Eye (tissue), 1 donor: Measurements from ENCODE around the gene FRMPD2.
"Not testable (repeated sequence)": the region's sequence is repeated elsewhere in the genome, so short reads cannot be mapped to it uniquely, and the experiment has no call there.

Source experiments
- DNase-seq: peaks from one replicate; pipeline ENCODE4 v3.0.0-alpha.2; 2015

Gene FRMPD2

DNA sequence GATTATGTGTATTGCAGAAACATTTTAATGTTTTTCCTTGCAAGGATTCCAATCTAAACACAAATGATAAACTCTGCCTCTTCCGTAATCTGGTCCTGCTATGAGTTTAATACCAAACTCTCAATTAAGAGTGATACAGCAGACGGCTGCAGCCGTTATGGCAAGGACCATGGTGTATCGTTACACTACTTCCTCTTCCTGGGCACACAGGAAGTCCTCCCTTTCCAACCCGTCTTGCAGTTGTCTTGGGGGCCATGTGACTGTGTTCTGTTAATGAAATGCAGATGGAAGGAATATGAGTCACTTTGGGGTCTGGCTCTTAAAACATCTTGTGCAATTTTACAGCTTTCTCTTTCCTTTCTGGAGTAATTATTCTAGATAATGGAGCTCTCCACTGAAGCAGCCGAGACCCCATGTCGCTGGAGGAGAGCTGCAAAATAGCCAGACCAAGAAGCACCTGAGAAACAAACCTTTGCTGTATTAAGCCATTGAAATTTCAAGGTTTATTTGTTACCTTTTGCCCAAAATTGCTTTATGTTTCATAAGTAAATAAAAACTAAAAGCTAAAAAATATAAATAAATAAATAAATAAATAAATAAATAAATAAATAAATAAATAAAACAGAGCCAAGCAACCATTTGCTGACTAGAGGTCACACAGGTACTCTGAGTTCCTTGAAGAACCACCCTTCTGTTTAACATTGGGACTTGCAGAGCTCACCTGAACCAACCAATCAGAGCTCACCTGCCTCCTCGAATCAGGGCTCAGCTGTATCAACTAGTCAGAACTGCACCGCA is 74.7 kb downstream of the FRMPD2 start:
- DNase-seq, result no peak

DNA sequence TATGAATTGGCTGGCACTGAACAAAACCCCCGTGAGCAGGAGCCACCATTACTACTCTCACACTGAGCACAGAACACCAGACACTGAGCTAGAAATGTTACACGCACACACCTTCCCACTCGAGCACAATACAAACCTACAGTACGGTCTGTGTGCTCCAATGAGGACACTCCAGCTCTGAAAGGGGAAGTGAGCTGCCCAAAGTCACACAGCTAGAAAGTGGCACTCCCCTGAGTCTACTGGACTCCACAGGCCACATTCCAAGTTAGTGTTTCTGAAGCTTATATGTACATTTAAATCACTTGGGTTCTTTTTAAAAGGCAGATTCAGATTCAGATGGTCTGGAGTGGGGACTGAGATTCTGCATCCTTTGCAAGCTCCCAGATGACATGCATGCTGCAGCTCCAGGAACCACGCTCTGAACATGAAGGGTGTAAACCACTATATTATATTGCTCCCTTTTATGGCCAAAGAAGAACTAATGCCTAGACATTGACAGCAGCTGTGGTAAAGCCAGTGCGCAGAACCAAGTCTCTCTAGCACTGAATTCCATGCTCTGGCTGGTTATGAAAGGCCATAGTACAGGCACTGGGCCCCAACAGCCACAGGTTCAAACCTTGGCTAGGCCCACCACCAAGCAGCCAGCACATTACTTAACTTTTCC is 77.1 kb downstream of the FRMPD2 start:
- DNase-seq, result no peak

DNA sequence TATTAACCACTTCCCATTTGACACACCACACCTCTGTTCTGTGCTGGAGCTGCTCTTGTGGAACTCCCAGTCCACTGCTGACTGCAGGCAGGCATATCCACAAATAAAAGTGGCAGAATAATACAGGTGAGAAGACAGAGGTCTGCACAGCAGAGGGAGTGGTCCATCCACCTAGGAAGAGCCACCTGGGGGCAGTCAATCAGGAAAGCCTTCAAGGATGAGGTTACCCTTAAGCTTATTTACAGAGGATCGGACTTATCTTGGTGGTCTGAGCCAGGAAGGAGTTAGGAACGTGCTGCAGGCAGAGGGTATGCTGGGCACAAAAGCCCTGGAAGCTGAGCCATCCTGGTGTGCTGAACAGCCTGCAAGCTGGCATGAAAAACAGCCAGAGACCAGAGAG is 78.7 kb downstream of the FRMPD2 start:
- no peak for DNase-seq

DNA sequence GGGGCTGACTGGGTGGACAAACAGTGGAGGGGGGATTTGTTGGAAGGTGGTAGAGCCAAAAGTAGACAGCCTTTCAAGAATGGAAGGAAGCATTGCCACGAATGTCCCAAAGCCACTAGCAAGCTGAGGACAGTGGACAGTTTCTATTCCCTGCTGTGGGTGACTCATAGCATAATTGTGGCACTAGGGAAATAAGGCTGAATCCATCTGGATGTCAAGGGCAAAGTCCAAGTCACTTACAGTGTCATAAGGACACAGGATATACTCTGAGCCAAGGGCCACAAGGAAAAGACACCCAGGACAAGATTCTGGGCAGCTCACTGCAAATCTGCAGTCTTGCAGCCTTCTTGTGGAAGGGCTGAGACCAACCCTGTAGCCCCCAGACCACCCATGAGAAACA is 79.7 kb downstream of the FRMPD2 start:
- DNase-seq, result no peak

DNA sequence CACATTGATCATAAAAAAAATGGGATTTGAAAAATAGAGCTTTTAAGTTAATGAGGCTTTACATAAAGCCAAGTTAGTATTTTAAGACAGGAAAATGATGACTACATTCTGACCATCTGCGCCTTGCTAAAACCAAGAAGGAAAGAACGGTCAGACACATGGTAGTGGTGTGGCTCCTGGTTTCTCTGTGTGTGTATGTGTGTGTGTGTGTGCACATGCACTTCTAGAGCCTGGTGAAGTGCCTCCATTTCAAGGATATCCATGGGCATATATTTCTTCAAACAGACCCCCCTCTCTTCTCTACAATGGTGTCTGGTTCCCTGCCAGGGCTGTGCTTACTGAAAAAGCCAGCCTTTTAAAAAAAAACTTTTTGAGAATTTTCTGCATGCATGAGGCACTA is 80.9 kb downstream of the FRMPD2 start:
- no peak for DNase-seq

DNA sequence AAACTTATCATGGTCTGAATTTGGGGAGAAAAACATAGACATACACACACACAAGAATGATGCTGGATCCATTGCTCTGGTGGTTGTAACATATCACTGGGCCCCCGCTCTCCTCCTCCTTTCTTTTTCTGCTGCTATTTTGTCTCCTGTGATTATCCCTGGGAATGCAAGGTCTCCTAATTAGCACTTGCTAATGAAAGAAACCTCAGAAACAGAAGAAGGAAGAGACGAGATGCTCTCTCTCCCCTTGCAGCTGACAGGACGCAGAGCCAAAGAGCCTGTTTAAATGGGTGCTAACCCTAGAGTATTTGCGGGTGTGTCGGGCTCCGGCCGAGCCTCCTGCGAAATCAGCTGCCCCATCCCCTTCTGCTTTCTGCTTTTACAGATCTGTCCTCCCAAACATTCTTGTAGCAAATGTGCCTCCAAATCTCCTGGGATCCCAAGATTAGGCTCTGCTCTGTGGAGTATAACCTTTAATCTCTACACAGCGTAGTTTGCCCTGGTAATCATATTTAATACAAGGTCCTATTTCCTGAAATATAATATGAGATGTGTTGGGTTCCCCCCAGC is 81.5 kb downstream of the FRMPD2 start:
- DNase-seq, result no peak

DNA sequence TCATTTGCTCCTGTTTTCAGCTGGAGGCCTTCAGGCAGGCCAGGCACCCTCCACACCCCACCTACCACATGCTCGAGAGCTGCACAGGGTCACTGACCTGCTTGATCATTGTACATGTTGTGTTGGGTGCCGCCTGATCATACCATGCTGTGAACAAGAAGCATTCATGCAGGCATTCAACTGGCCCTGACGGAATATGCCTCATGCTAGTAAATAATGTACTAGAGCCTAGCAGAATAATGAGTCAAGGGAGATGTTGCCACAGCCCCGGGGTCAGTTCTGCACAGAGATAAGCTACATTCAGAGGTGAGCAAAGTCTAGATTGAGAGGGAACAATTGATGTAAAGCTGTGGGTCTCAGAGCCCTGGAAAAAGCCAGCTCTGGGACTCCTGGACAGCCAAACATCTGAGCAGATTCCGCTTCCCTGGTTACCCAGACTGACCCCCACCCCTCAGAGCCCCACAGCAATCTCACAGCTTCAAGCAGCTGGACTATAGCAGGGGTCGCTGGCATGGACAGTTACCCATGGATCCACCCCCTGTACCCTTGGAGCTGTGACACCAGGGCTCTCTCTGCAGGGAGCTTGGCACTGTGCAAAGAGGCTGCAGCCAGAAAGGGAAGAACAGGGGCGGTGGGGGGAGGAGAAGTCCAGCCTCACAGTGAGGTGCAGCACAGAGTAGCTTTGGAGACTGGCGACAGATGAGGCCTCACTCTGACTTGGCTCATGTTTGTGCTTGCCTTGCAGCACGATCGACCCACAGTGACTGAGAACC is 86.6 kb downstream of the FRMPD2 start:
- peak; percentile 62 for DNase-seq

DNA sequence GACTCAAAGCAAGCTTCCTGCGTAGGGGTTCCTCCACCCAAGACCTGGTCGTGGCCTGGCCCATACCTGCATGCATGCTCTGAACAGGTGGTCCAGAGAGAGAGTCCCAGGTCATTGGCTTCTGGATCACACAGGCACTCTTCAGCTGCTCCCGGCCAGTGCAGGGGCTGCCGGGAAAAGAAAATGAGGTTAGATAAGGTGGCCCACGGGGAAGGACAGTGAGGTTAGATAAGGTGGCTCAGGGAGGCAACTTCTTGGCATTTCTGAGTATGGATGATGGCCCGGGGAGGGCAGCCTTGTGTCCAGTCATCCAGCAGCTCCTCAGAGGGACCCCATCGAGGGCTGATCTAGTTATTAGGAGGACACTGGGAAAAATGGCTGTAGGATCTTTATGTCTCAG is 87.4 kb downstream of the FRMPD2 start:
- no peak for DNase-seq

DNA sequence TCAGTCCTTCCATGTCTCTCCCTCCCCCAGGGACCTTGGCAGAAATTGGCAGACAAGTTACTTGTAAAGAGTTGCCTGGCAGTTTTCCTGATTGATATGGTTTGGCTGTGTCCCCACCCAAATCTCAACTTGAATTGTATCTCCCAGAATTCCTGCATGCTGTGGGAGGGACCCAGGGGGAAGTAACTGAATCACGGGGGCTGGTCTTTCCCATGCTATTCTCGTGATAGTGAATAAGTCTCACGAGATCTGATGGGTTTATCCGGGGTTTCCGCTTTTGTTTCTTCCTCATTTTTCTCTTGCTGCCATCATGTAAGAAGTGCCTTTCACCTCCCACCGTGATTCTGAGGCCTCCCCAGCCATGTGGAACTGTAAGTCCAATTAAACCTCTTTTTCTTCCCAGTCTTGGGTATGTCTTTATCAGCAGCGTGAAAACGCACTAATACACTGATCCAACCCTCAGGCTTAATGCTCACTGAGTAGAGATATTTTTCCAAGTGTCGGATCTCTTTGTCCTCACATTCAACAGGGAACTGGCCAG is 88.2 kb downstream of the FRMPD2 start:
- not testable (repeated sequence) for DNase-seq

DNA sequence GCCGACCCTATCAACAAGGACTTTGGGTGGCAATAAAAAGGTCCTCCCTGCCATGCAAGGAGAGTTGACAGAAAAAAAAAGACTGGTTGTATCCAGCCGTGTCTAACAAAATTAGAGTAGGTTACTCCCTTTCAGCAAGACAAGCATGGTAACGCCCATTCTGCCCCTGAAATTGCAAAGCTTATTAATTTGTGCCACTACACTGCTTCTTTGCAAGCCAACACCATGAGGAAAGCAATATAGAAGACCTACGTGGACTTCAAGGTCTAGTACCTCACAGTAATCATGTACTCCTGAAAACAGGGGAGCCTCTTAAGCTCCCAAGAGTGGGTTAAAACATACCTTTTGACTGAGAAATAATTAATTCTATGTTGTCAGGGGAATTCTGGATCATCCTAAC is 90.3 kb downstream of the FRMPD2 start:
- peak; percentile 67 for DNase-seq

DNA sequence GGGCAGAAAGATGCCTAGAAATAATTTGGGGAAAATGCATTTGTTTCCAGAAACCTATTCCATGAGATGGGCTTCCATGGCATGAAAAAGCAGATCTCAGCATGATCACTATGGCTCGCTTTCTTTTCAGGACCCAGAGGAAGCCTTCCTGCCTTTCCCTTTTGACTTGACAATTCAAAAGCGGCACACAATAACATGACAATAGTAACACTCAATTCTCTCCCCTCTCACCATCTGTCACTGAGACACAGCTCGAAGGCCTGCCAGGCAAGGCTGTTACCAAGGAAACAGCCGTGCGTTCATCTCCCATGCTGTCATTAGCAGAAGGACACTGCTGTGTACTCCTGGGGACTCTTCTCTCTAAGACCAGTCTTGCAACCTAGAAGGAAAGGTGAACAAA is 101.8 kb downstream of the FRMPD2 start:
- DNase-seq, result peak; percentile 50

DNA sequence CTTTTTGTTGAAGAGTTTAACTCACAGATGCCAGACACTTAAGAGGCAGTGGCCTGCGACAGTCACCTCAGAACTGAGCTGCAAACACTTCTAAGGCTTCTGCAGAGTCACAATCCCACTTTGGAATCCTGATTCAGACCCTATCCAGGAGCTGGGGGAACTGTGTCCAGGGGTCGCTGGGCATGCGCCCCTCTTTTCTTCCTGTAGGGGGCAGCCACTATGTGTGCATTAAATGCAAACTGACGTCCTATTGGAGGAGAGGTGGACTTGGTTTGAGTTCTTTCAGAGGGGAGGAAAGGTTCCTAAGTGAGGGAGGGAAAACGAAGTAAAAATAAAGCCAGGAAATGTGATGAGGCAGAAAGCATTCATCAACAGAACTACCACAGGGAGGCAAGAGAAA is 113.8 kb downstream of the FRMPD2 start:
- not testable (repeated sequence) for DNase-seq

DNA sequence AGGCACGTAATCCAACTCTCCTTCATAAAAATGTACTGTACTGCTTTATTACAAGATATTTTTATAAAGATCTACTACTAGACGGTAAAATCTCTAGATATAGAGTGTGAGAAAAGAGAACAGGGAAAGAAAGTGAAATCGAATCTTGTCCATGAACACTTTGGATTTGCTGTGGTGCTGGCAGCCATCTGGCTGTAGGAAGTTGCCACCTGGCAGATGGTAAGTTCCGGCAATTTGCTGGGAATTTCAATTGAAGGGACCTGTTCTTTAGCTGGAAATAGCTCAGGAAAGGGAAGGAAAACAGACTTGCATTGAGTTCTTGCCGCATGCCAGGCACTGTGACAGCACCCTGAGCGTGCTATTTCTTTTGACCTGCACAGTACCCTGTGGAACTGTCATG is 114.3 kb downstream of the FRMPD2 start:
- DNase-seq, result not testable (repeated sequence)

DNA sequence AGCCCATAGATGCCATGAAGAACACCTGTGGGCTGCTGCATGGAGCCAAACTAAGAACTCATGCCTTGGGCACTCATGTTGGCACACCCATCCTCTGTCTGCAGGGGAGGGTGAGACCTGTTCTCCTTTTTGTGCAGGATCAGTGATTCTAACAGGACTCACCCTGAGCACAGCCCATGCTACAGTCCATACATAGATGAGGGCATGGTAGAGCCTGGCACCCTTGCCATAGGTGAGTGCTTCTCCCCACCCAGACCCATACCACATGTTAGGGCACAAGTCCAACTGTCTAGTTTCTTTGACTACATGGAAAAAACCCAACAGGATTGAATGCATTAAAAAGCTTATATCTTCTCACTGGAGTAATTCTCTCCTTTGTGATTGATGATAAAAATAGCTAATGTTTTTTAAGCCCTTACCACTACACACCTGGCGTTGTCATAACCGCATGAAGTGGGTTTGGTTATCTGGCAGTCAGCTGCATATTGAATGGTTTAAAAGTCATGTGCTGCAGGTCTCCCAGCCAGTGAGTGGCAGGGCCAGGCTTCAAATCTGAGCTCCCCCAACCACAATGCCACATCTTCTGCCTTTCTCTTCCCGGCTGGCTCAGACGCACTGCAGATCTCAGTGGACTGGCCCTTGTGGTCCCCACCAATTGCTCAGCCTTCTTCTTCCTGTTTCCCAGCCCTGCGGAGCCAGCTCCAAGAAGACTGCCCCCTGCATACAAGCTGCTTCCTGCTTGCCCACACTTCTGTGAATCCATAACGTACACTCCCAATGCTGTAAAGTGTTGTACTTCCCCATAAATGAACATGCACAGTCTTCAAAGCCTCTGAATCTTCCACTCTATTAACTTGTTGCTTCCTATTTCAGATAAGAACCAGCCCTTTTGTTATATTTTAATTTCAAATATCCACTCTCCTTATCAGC is 120.0 kb downstream of the FRMPD2 start:
- DNase-seq, result not testable (repeated sequence)

DNA sequence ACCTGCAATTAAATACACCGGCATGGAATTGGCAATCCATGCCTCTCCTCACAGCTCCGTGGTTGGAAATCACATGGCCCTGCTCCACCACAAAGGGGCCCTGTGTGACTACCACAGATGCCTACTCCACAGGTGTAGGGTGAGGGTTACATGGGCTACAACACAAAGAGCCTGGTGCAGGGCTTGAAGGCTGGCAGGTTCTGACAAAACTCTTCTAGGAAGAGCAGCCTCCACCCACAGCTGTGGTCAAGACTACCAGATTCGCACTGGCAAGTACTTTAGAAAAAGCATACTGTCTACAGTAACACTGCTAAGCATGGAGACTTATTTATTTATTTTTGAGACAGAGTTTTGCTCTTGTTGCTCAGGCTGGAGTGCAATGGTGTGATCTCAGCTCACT is 126.9 kb downstream of the FRMPD2 start:
- not testable (repeated sequence) for DNase-seq

DNA sequence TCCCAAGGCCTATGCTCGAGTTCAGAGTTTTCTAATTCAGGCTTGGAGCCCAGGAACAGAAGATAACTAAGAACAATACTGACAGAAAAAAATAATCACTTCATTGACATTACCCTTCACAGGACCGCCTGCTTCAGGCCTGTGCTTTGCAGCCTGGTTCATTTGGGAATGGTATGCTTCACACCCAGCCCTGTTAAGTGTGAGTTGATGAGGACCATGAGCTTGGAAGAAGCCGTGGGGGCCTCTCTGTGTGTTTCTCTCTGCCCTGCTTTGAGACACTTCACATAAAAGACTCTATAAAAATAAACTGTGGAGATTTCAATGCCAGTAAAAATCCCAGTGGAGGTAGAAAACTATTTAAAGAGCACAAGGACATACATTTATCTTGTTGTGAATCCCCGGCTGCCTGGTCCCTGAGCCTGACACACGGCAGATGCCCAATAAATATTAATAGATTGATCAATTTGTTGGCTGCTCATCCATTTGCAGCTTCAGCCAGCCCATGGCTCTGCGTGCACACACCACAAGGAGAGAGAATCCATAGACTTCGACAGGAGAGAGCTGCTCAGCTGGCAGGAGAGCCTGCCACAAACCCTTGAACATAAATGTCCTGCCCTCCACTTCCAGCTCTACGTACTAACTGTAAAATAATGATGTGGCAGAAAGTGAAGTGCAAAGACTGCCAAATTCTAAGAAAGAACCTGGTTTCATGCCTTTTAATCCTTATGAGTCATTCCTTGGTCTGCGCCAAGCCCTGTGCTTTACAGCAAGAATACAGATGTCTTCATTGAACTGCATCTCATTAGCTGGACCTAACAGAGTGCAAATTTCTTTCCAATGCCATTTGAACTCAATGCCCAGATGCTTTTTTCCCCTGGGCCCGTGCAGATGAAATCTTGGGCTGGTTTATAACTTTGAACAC is 130.5 kb downstream of the FRMPD2 start:
- DNase-seq, result not testable (repeated sequence)

DNA sequence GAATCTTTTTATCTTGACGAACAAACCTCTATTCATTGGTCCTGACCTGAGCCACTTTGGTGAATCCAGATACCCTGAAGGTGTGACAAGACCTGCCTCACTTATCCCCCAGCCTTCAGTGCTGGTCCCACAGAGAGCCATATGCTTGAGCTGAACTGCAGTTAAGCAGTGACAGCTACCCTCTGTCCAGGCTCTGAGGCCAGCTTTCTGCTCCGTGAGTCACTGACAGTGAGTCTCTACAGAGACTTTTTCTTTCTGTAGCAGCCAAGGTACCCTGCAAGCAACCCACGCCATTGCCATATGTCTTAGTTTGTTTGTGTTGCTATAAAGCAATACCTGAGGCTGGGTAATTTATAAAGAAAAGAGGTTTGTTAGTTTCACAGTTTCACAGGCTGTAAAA is 133.5 kb downstream of the FRMPD2 start:
- DNase-seq, result not testable (repeated sequence)

DNA sequence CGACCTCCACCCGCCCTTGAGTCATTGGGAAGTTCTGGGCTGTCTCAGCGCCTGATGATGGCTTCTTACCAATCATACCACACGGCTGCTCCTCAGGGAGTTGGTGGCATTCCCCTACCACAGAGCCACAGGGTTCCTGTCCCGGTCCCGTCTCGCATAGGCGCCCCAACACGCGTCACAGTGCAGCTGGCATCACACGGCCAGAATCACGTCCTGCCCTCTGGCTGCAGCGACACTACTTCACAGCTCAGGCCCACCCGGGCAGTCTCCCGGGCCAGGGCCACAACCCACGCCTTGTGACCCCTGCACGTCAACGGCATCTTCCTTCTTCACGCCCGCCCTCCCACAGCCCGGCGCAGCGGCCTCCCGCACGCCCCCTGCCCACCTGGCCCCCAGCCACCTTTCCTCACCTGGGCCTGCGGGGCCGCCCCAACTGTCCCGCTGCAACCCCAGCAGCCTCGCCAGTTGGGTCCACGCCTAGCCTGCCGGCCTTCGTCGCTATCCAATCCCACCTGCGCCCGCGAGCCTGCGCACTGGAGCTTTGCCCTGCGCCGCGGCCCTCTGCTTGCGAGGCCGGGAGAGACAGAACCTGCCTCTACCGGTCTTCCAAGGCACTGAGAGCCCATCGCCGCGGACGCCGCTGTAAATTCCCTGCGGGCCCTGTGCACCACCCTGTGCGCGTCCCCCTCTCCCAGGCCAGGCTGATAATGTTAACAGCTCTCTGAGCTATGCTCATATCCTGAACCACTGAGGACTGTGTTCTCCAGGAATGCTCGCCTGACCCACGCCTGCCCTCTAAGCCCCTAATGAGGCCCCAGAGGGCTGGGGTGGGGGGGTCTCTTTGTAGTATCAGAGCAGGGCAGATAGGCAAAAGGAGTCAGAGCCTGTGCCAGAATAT is 134.3 kb downstream of the FRMPD2 start:
- DNase-seq, result peak; percentile 7

DNA sequence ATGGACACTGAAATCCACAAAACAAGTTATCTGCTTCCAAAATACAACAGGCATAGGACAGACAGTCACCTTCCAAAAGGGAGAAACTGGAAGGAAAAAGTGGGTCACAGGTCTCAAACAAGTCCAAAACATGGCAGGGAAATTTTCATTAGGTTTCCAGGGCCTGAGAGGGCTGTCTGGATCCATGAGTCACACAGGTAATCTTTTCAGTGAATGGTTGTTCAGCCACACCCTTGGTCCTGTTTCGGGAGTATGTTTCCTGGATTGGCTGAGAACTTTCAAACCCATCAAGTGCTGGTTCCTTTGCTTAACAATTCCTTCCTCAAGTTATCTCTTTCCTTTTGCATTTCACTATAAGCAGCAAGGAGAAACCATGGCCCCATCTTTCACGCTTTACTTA is 145.5 kb downstream of the FRMPD2 start:
- DNase-seq, result not testable (repeated sequence)

DNA sequence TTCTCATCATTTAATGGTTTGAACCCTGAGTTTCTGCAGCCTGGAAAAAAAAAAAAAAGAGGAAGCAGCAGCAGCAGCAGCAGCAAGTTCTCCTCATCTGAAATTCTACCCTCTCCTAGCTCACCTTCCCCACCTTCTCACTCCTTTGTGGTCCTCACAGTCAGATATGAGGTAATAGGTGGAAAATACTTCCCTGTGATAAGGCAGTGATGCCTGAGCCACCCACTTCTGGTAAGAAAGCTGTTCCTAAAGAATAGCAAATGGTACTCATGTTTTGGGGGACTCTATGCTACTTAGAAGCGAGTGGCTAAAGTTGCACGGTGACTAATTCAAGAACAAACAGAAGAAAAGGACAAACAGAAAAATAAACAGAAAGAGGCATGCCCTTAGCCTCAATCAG is 148.2 kb downstream of the FRMPD2 start:
- DNase-seq, result not testable (repeated sequence)
